Measurements from ENCODE around the gene PNRC2.

Gene PNRC2

GRCh38 chr1:23959461-23960290, at the start of gene PNRC2:
PNRC2 (plus strand) TSS chr1:23959828; CDS start chr1:23961458, 1,630 bp downstream.
- peak; percentile 78 for DNase-seq

GRCh38 chr1:23910144-23910543, 49.5 kb upstream of the PNRC2 start:
- no peak for DNase-seq

- no peak for DNase-seq
Measured at GRCh38 chr1:23910553-23911246, 48.9 kb upstream of the PNRC2 start.

GRCh38 chr1:23911921-23912320, 47.7 kb upstream of the PNRC2 start:
- no peak for DNase-seq

- no peak for DNase-seq
Measured at GRCh38 chr1:23913212-23913880, 46.3 kb upstream of the PNRC2 start, which contains the start of gene CNR2. CNR2 (minus strand) TSS chr1:23913362; CDS start chr1:23875617, 37,745 bp downstream.

GRCh38 chr1:23914921-23915320, 44.7 kb upstream of the PNRC2 start:
- no peak for DNase-seq

- no peak for DNase-seq
Measured at GRCh38 chr1:23915466-23915865, 44.2 kb upstream of the PNRC2 start.

GRCh38 chr1:23916209-23917131, 43.2 kb upstream of the PNRC2 start:
- no peak for DNase-seq

- no peak for DNase-seq
Measured at GRCh38 chr1:23922321-23922943, 37.2 kb upstream of the PNRC2 start.

GRCh38 chr1:23923592-23924499, 35.8 kb upstream of the PNRC2 start:
- DNase-seq: no peak

GRCh38 chr1:23924601-23925000, 35.0 kb upstream of the PNRC2 start:
- DNase-seq: no peak

GRCh38 chr1:23925279-23925678, 34.3 kb upstream of the PNRC2 start:
- no peak for DNase-seq

GRCh38 chr1:23927097-23927496, 32.5 kb upstream of the PNRC2 start:
- DNase-seq: no peak

GRCh38 chr1:23928789-23929188, 30.8 kb upstream of the PNRC2 start:
- DNase-seq: no peak

GRCh38 chr1:23930270-23930669, 29.4 kb upstream of the PNRC2 start:
- no peak for DNase-seq

- no peak for DNase-seq
Measured at GRCh38 chr1:23930861-23931490, 28.7 kb upstream of the PNRC2 start.

- DNase-seq: no peak
Measured at GRCh38 chr1:23931491-23931880, 28.1 kb upstream of the PNRC2 start.

- DNase-seq: no peak
Measured at GRCh38 chr1:23936481-23937176, 23.0 kb upstream of the PNRC2 start.

GRCh38 chr1:23947366-23947765, 12.3 kb upstream of the PNRC2 start:
- no peak for DNase-seq

- DNase-seq: no peak
Measured at GRCh38 chr1:23953020-23953419, 6.6 kb upstream of the PNRC2 start.
